K562 (cell line): ENCODE results near the gene ALDH6A1. TPM values are rescaled to one million over a fixed set of nuclear protein-coding genes. Genes with fewer than 3 reads are reported as not detected.
A peak's percentile ranks its signal among the peaks of the same experiment; 100 is the strongest.

ENCODE experiments used
- C11orf30 ChIP-seq: fragments of 450-650 bp; IDR thresholded peaks from 2 replicates; pipeline ENCODE4 v1.6.1; 2016; ENCODE audit warnings: low read depth, mild to moderate bottlenecking
- EGR1 ChIP-seq: fragments of 450-650 bp; conservative IDR thresholded peaks from 2 replicates; pipeline ENCODE4 v1.6.1; 2017; ENCODE audit warnings: mild to moderate bottlenecking
- ERF ChIP-seq: fragments of 450-650 bp; formaldehyde crosslinking; IDR thresholded peaks from 2 replicates; pipeline ENCODE4 v1.4.0; 2020; ENCODE audit warnings: mild to moderate bottlenecking, mixed read lengths
- ETV5 ChIP-seq: sonication (generic); formaldehyde crosslinking; IDR thresholded peaks from 2 replicates; pipeline ENCODE4 v1.4.0; 2020; ENCODE audit warnings: low read depth, mild to moderate bottlenecking, missing genetic modification reagents
- GABPB1 ChIP-seq: sonication (generic); formaldehyde crosslinking; IDR thresholded peaks from 2 replicates; pipeline ENCODE4 v1.8.0; 2022; ENCODE audit warnings: mild to moderate bottlenecking, missing genetic modification reagents
- GTF2A2 ChIP-seq: IDR thresholded peaks from 2 replicates; pipeline ENCODE4 v1.6.1; 2016; ENCODE audit warnings: mild to moderate bottlenecking, missing genetic modification characterization, missing compliant biosample characterization
- MCM3 ChIP-seq: fragments of 450-650 bp; IDR thresholded peaks from 2 replicates; pipeline ENCODE4 v1.6.1; 2016
- NCOA2 ChIP-seq, 2 experiments: fragments of 450-650 bp; IDR thresholded peaks; 2 replicates each; pipeline ENCODE4 v1.6.1; 2018; ENCODE audit warnings: mild to moderate bottlenecking in 2 of 2, moderate library complexity in 1 of 2; ENCODE audit not compliant: partially characterized antibody in 2 of 2
- RBFOX2 ChIP-seq: fragments of 200-400 bp; formaldehyde crosslinking; IDR thresholded peaks from 2 replicates; pipeline ENCODE4 v1.6.1; 2017; ENCODE audit warnings: low read depth, mild to moderate bottlenecking, low read length, moderate library complexity
- SMARCA5 ChIP-seq: fragments of 450-650 bp; IDR thresholded peaks from 2 replicates; pipeline ENCODE4 v1.6.1; 2016
- SMARCB1 ChIP-seq: IDR thresholded peaks from 2 replicates; pipeline ENCODE4 v1.6.1; 2011; ENCODE audit warnings: improper control_type of control experiment, low read depth; ENCODE audit not compliant: insufficient read length
- ZFPM2 ChIP-seq: fragments of 250-450 bp; sonication (Bioruptor Pico); IDR thresholded peaks from 2 replicates; pipeline ENCODE4 v1.5.1; 2022; ENCODE audit warnings: mild to moderate bottlenecking
- ZFX ChIP-seq: sonication (generic); formaldehyde crosslinking; IDR thresholded peaks from 2 replicates; pipeline ENCODE4 v1.8.0; 2022; ENCODE audit warnings: mild to moderate bottlenecking, missing genetic modification reagents, moderate library complexity
- ZNF143 ChIP-seq: sonication (generic); formaldehyde crosslinking; IDR thresholded peaks from 2 replicates; pipeline ENCODE4 v1.9.0; 2022; ENCODE audit warnings: mild to moderate bottlenecking, missing genetic modification reagents
- ZNF253 ChIP-seq: fragments of 250-450 bp; sonication (Bioruptor Pico); conservative IDR thresholded peaks from 2 replicates; pipeline ENCODE4 v1.6.1; 2021; ENCODE audit warnings: mild to moderate bottlenecking
- ZNF766 ChIP-seq: fragments of 200-800 bp; sonication (Bioruptor generic); conservative IDR thresholded peaks from 2 replicates; pipeline ENCODE4 v1.6.1; 2016; ENCODE audit warnings: missing genetic modification characterization, missing compliant biosample characterization
- ZNF785 ChIP-seq: fragments of 250-450 bp; sonication (Bioruptor Pico); IDR thresholded peaks from 2 replicates; pipeline ENCODE4 v1.4.0; 2020; ENCODE audit warnings: mild to moderate bottlenecking
- polyA plus RNA-seq, 8 experiments: library from polyadenylated mRNA; depleted of rRNA in 4 of 8; stranded (reverse) in 5 of 8; unstranded in 3 of 8; fragments of >200 nt; fragmentation: Nextera tagmentation in 2 of 8; fragmentation: Illumina TruSeq in 1 of 8; extraction: Ambion mirVana in 2 of 8; extraction: Trizol in 1 of 8; gene quantifications; 2 replicates each; pipeline versions ENCODE4 v1.2.1 to v1.2.3, GENCODE V29; 2011 to 2014; ENCODE audit warnings: inconsistent platforms in 1 of 8, missing spikeins in 1 of 8
- total RNA-seq, 7 experiments: library from RNA; depleted of rRNA in 6 of 7; stranded (reverse); fragments of >200 nt in 6 of 7; fragmentation: Illumina TruSeq in 2 of 7; extraction: Trizol in 2 of 7; gene quantifications; 2 replicates each; pipeline versions ENCODE4 v1.2.1 to v1.2.3, GENCODE V29; 2011 to 2021; ENCODE audit warnings: low replicate concordance in 1 of 7
- TF ChIP-seq, protein P1 (sequence below): fragments of 250-450 bp; sonication (Bioruptor Pico); IDR thresholded peaks from 2 replicates; pipeline ENCODE4 v1.5.0; 2021; ENCODE audit warnings: mild to moderate bottlenecking, borderline replicate concordance
- TF ChIP-seq, protein P2 (sequence below): sonication (generic); formaldehyde crosslinking; IDR thresholded peaks from 2 replicates; pipeline ENCODE4 v1.8.0; 2023; ENCODE audit warnings: missing genetic modification reagents, mild to moderate bottlenecking, borderline replicate concordance
- TF ChIP-seq, protein P3 (sequence below): sonication (generic); formaldehyde crosslinking; IDR thresholded peaks from 2 replicates; pipeline ENCODE4 v1.8.0; 2022; ENCODE audit warnings: mild to moderate bottlenecking, missing genetic modification reagents

Gene ALDH6A1
- total and polyA plus RNA-seq, 9 of the 15 experiments (the other 6 are each of a cell fraction or from before 2014, with no cell fraction given), result 3.1 to 11.5 (median 4.6) TPM

DNA sequence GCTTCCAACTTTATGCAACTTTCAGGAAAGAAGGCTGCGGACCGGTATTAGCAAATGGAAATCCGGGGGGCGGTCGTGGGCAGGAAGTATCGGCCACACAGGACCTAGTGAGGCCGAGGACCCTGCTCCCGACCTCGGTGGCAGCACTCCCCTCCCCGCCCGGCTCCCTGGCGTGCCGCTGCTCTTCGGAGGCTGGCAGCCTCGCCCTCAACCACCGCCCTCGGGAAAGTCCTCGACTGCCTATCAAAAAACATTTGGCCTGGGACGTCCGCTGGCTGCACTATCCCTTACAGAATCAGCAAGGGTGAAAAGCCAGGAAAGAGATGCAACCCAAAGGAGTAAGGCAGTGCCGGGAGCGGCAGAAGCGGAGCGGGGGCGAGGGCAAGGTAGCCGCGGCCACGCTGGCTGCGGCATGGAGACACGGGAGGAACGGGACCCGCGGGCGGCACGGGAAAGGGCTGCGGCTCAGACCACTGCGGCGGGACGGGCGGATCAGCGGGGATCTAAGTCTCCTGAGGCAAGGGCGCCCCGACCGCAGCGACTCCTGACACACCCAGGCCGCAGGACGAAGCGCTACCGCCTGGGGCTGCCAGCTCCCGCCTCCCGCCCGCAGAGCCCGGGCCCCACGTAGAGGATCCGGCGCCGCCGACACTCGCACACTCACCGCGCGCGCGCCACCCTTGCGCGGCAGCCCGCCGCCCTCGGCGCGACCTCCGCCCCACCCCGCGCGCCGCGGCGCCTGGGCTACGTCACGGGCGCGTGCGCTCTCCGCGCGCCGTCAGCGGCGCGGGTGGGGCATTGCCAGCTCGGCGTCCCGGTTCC is 65.5 kb downstream of the ALDH6A1 start, which contains the start of the genes BBOF1 and ENTPD5 (continued):
- TF ChIP-seq SMARCB1 (no peak), GTF2A2 (tag) (no peak), ZNF253 (CRISPR knock-in tag) (no peak), ZFPM2 (no peak), ZFX (CRISPR knock-in tag) (peak; percentile 82), ZNF143 (CRISPR knock-in tag) (no peak), ZNF766 (CRISPR knock-in tag) (peak; percentile 19; the same call in 1 of the 2 replicates), SMARCA5 (no peak), EGR1 (peak; percentile 63), ERF (CRISPR knock-in tag) (no peak), MCM3 (no peak), ZNF785 (CRISPR knock-in tag) (no peak), NCOA2 (IDR thresholded peaks at IDR 0.05; ENCODE audit: partially characterized antibody in 2 of 2) (no peak), C11orf30 (no peak), ETV5 (CRISPR knock-in tag) (no peak), RBFOX2 (peak; percentile 89), GABPB1 (peak; percentile 59; the same call in 1 of the 2 replicates)
- TF ChIP-seq, protein P1, sequence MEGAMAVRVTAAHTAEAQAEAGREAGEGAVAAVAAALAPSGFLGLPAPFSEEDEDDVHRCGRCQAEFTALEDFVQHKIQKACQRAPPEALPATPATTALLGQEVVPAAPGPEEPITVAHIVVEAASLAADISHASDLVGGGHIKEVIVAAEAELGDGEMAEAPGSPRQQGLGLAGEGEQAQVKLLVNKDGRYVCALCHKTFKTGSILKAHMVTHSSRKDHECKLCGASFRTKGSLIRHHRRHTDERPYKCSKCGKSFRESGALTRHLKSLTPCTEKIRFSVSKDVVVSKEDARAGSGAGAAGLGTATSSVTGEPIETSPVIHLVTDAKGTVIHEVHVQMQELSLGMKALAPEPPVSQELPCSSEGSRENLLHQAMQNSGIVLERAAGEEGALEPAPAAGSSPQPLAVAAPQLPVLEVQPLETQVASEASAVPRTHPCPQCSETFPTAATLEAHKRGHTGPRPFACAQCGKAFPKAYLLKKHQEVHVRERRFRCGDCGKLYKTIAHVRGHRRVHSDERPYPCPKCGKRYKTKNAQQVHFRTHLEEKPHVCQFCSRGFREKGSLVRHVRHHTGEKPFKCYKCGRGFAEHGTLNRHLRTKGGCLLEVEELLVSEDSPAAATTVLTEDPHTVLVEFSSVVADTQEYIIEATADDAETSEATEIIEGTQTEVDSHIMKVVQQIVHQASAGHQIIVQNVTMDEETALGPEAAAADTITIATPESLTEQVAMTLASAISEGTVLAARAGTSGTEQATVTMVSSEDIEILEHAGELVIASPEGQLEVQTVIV (CRISPR knock-in tag), result no peak
- TF ChIP-seq, protein P2, sequence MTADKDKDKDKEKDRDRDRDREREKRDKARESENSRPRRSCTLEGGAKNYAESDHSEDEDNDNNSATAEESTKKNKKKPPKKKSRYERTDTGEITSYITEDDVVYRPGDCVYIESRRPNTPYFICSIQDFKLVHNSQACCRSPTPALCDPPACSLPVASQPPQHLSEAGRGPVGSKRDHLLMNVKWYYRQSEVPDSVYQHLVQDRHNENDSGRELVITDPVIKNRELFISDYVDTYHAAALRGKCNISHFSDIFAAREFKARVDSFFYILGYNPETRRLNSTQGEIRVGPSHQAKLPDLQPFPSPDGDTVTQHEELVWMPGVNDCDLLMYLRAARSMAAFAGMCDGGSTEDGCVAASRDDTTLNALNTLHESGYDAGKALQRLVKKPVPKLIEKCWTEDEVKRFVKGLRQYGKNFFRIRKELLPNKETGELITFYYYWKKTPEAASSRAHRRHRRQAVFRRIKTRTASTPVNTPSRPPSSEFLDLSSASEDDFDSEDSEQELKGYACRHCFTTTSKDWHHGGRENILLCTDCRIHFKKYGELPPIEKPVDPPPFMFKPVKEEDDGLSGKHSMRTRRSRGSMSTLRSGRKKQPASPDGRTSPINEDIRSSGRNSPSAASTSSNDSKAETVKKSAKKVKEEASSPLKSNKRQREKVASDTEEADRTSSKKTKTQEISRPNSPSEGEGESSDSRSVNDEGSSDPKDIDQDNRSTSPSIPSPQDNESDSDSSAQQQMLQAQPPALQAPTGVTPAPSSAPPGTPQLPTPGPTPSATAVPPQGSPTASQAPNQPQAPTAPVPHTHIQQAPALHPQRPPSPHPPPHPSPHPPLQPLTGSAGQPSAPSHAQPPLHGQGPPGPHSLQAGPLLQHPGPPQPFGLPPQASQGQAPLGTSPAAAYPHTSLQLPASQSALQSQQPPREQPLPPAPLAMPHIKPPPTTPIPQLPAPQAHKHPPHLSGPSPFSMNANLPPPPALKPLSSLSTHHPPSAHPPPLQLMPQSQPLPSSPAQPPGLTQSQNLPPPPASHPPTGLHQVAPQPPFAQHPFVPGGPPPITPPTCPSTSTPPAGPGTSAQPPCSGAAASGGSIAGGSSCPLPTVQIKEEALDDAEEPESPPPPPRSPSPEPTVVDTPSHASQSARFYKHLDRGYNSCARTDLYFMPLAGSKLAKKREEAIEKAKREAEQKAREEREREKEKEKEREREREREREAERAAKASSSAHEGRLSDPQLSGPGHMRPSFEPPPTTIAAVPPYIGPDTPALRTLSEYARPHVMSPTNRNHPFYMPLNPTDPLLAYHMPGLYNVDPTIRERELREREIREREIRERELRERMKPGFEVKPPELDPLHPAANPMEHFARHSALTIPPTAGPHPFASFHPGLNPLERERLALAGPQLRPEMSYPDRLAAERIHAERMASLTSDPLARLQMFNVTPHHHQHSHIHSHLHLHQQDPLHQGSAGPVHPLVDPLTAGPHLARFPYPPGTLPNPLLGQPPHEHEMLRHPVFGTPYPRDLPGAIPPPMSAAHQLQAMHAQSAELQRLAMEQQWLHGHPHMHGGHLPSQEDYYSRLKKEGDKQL, result no peak
- TF ChIP-seq, protein P3, sequence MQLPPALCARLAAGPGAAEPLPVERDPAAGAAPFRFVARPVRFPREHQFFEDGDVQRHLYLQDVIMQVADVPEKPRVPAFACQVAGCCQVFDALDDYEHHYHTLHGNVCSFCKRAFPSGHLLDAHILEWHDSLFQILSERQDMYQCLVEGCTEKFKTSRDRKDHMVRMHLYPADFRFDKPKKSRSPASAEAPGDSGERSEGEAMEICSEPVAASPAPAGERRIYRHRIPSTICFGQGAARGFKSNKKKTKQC (CRISPR knock-in tag), result no peak
